ENCODE measurements around the gene CYP2C19.

DNA sequence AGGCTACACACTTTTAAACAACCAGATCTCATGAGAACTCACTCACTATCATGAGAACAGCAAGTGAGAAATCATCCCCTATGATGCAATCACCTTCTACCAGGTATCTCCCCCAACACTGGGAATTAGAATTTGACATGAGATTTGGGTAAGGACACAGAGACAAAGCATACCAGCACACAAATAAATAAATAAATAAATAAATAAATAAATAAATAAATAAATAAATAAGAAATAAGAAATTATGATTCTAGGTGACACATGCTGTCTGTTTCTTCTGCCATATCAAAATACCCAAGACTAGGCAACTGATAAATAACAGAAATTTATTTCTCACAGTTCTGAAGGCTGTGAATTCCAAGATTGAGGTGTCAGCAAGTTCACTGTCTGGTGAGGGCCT, 88.8 kb downstream of the CYP2C19 start:
- TF ChIP-seq, protein P1, sequence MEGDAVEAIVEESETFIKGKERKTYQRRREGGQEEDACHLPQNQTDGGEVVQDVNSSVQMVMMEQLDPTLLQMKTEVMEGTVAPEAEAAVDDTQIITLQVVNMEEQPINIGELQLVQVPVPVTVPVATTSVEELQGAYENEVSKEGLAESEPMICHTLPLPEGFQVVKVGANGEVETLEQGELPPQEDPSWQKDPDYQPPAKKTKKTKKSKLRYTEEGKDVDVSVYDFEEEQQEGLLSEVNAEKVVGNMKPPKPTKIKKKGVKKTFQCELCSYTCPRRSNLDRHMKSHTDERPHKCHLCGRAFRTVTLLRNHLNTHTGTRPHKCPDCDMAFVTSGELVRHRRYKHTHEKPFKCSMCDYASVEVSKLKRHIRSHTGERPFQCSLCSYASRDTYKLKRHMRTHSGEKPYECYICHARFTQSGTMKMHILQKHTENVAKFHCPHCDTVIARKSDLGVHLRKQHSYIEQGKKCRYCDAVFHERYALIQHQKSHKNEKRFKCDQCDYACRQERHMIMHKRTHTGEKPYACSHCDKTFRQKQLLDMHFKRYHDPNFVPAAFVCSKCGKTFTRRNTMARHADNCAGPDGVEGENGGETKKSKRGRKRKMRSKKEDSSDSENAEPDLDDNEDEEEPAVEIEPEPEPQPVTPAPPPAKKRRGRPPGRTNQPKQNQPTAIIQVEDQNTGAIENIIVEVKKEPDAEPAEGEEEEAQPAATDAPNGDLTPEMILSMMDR (conservative IDR thresholded peaks at IDR 0.05; ENCODE audit: low read depth, low read length), result no peak
- TF ChIP-seq BHLHE40 (IDR thresholded peaks at IDR 0.05; ENCODE audit: low read depth, low read length), result no peak
- no peak for TF ChIP-seq FOS (IDR thresholded peaks at IDR 0.05; ENCODE audit: low read depth, low read length)
- 0 out of 2 replicates have a peak, but pooled peaks have one; percentile 10 for TF ChIP-seq CEBPB (IDR thresholded peaks at IDR 0.05; ENCODE audit: low read depth, low read length)

Measured in IMR-90 (cell line).